Measurements from ENCODE around the gene PTK6.

DNA sequence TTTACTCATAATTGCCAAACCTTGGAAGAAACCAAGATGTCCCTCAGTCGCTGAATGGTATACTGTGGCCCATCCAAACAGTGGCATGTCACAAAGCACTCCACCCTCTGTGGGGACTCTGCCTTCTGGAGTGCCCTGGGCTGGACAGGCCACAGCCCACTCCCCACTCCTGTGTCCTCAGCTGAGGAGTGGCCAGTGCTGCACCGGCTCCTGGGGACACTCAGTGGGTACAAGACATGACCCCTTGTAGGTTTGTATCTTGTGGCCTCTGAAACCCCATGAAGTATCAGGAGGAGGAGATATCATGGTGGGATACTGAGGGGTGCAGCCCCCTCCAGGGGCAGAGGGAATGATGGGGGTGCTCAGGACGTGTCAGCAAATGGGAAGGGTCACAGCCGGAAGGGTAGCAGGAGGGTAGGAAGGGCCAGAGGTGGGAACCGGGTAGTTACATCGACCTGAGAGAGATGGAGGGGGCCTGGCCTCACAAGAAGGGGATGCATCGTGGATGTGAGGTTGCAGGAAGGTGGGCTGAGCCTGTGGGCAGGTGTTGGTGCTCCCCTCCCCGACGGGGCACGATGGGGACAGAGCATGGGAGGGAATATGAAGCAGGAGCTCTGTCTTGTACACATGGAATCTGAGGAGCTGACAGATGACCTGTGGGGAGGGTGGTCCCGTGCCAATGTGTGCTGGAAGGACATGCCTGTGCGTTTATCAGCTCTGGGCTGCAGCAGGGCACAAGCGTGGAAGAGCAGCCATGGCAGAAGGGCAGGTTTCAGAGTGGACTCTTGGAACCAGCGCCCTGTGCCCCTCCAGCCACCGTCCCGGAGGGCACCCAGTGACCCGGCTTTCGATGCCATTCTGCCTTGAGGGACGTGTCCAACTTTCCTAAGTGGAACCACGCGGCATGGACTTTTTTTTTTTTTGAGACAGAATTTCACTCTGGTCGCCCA, 48.7 kb upstream of the PTK6 start:
- TF ChIP-seq SUZ12 (IDR thresholded peaks at IDR 0.05) (no peak), ZNF384 (IDR thresholded peaks at IDR 0.05) (no peak), SP1 (IDR thresholded peaks at IDR 0.05) (no peak)
- TF ChIP-seq, protein P1, sequence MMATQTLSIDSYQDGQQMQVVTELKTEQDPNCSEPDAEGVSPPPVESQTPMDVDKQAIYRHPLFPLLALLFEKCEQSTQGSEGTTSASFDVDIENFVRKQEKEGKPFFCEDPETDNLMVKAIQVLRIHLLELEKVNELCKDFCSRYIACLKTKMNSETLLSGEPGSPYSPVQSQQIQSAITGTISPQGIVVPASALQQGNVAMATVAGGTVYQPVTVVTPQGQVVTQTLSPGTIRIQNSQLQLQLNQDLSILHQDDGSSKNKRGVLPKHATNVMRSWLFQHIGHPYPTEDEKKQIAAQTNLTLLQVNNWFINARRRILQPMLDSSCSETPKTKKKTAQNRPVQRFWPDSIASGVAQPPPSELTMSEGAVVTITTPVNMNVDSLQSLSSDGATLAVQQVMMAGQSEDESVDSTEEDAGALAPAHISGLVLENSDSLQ (IDR thresholded peaks at IDR 0.05): no peak
